UCSD-AML1 (cell line): ENCODE results near the gene FXR2.
"Not testable (repeated sequence)": the region's sequence is repeated elsewhere in the genome, so short reads cannot be mapped to it uniquely, and the experiment has no call there.

Source experiments
- DNase-seq: peaks from one replicate; lab custom pipeline; 2025; ENCODE audit not compliant: unreplicated experiment; lab: John Stamatoyannopoulos, UW

FXR2 gene

GRCh38 chr17:7614425-7615264 lies at the start of gene FXR2:
FXR2 (minus strand) TSS chr17:7614897; CDS start chr17:7614532, 365 bp downstream.
- peak; percentile 99 for DNase-seq

DNA sequence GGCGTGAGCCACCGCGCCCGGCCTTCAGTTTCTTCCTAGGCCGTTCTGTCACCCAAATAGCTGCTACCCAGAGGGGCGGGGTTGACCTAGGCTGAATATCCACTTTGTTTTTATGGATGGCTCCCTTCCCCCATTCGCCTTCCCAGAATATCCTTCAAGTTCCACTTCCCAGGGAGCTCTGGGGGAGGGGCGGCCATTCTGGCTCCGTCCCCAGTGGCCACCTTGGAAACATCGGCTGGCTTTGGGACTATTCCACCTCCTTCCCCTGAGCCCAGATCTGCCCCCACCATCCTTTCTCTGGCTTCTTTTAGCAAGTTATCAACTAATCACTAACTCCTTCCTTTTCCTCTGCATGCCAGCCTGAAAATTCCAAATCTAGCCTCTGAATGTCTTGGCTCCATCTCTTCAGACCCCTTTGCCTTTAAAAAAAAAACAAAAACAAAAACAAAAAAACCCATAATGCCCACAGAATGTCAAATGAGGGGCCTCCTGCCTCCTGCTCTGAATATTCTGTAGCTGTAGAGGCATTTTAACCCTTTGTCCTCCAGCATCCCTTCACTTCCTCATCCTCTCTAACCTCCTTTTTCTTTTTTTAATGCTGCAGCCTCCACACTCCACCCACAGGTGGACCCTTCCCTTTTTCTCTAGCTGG lies 42.4 kb upstream of the FXR2 start:
- no peak for DNase-seq

GRCh38 chr17:7655541-7655840 lies 40.8 kb upstream of the FXR2 start:
- DNase-seq, result no peak

DNA sequence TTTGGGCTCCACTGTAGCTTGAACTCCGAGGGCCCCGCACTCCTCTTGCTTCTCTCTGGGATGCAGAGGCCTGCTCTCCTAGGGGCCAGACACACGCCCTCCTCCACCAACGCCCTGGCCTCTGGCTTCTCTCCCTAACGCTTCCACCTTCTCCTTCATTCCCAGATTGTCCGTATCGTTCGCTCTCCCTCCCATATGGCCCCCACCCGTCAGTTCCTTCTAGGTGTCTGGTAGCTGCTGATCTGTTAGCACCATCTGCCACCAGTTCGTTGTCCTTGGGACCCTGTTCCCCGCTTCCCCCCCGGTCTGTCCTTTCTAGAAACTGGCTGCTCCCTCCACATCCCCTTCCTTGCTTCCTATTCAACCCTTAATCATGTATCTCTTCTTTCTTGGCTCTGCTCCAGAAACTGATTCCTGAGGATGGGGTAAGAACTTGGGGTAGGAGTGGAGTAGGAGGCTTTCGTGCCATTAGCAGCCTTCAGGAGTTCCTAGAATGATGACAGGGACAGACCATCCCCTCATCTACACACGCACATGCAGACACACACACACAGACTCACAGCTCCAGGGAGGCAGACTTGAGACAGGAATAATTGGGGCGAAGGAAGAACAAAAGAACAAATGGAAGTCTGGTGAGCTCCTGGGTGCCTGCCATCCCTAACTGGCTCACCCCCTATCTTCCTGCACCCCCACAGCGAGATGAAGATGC lies 40.3 kb upstream of the FXR2 start:
- DNase-seq, result no peak

GRCh38 chr17:7652388-7653356 lies 38.0 kb upstream of the FXR2 start:
- DNase-seq, result no peak

DNA sequence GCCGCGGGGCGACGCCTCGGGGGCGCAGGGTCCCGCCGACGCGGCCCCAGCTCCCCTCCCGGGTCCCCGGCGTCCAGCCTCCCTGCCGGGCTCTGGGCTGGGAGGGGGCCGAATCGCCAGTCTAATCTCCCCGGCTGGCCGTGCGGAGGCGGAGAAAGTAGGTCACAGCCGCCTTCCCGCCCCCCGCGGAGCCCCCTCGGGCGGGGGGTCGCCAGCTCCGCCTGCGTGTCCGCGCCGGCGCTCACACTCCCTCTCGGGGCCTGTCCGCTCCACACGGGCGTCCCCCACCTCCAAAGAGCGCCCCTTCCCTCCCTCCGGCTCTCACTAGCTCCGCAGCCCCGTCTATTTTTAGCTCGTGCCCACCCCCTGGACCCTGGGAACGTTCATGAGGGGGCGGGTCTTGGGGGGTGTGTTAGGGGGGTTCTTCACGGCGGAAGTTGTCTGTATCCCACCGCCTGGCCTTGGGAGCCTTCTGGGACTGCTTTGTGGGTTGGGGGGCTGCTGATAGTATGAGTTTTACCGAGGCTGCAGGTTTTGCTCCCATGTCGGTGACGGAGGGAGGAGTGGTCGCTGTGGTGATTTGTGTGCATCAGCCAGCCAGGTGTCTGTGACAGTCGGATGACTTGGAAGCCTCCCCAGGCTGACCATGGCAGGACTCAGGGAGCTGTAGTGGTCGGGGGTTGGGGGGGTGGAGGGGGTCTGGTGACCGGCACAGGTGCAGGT lies 37.1 kb upstream of the FXR2 start:
- DNase-seq, result no peak

DNA sequence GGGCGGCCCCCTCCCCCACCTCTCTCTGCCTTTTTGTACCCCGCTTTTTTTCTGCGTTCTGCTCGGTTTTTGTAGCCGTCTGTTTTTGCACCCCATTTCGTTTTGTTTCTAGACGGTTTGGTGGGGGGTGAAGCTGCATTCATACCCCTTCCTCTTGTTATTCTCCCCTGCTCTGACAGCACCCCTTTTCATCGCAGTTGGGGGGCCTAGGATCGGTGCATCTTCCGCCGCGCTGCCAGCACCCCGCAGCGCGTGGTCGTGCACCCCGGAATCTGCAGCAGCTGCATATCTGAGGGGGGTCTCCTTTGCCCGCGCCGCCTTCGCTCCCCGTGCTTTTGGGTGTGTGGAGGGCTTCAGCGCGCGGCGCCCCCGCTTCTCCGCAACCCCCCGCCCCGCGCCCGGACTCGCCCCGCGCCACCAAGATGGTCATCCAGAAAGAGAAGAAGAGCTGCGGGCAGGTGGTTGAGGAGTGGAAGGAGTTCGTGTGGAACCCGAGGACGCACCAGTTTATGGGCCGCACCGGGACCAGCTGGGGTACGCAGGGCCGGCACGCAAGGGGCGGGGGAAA lies 36.5 kb upstream of the FXR2 start:
- no peak for DNase-seq

- DNase-seq, result no peak
These were observed 35.9 kb upstream of the FXR2 start, which contains the start of gene ATP1B2 for GRCh38 chr17:7650509-7651096. ATP1B2 (plus strand) TSS chr17:7650926; CDS start chr17:7651519, 593 bp downstream.

DNA sequence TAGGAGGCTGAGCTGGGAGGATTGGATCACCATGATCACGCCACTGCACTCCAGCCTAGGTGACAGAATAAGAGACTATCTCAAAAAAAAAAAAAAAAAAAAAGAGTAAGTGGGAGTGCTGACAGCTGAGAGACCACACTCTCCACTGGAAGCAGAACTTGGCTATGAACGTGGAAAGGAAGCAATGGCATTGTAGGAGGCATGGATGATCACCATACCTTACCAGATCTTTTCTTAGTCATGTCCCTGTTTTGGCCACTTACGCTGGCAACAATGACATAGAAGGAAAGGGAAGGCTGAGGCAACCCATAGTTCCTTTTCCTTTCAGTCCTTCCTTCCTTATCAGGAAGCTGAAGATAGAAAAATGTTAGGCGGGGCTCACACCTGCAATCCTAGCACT lies 32.3 kb upstream of the FXR2 start:
- no peak for DNase-seq

DNA sequence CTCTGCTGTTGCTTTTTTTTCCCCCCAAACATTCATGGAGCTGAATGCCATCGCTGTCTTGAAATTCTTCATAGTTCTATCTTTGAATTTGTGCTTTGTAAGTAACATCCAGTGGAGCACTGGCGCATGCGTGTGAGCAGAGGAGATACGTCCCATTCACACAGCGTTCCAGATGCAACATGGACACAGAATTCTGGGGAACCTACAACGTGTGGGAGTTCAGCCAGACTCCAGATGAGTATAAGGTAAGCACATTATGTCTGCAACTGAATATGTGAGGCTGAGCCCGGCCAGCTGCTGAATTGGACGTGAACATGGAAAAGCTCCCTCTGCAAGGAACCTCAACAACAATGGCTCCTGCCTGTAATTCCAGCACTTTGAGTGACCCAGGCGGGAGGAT lies 31.8 kb upstream of the FXR2 start:
- DNase-seq, result no peak

DNA sequence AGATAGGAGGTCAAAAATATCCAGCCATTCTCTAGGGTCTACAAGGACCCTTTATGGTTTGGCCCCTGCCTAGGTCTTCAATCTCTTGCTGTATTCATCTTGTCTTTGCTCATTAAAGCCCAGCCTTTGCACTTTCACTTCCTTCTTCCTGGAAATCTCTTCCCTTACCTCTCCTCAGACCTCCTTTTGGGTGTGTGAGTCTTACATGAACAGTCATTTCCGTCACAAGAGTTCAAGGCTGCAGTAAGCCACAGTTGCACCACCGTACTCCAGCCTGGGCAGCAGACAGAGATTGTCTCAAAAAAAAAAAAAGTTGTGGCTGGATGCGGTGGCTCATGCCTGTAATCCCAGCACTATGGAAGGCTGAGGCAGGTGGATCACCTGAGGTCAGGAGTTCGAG lies 30.1 kb upstream of the FXR2 start:
- DNase-seq, result no peak

DNA sequence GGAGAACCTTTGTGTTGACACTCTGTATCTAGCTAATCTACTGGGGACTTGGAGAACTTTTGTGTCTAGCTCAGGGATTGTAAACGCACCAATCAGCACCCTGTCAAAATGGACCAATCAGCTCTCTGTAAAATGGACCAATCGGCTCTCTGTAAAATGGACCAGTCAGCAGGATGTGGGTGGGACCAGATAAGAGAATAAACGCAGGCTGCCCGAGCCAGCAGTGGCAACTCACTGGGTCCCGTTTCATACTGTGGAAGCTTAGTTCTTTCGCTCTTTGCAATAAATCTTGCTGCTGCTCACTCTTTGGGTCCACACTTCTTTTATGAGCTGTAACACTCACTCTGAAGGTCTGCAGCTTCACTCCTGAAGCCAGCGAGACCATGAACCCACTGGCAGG lies 26.9 kb upstream of the FXR2 start:
- not testable (repeated sequence) for DNase-seq

DNA sequence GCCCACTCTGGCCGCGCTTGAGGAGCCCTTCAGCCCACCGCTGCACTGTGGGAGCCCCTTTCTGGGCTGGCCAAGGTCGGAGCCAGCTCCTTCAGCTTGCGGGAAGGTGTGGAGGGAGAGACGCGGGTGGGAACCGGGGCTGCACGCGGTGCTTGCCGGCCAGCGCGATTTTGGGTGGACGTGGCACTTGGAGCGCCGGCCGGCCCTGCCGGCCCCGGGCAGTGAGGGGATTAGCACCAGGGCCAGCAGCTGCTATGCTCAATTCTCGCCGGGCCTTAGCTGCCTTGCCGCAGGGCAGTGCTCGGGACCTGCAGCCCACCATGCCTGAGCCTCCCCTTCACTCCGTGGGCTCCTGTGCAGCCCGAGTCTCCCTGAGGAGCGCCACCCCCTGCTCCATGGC lies 26.1 kb upstream of the FXR2 start:
- DNase-seq, result no peak

DNA sequence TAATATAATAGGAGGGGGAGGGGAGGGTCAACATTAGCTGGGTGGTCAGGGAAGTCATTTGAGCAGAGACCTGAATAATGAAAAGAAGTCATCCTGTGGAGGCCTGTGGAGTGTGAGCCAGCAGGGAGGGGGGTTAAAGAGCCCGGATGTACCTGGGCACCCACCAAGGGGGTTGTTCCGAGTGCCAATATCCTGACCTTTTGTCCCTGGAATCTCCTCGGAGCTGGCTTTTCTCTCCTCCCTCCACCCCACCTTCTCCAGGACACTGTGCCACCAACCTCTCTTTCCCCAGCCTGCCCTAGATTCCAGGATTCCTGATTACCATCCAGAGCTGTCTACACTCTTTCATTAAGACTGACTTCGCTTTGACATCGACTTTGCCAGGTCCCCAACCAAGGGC lies 21.5 kb upstream of the FXR2 start:
- no peak for DNase-seq

GRCh38 chr17:7634384-7634783 lies 19.7 kb upstream of the FXR2 start:
- peak; percentile 70 for DNase-seq

- no peak for DNase-seq
These were observed 18.4 kb upstream of the FXR2 start for GRCh38 chr17:7633093-7633492.

- peak; percentile 43 for DNase-seq
These were observed 17.8 kb upstream of the FXR2 start for GRCh38 chr17:7632492-7632894.

DNA sequence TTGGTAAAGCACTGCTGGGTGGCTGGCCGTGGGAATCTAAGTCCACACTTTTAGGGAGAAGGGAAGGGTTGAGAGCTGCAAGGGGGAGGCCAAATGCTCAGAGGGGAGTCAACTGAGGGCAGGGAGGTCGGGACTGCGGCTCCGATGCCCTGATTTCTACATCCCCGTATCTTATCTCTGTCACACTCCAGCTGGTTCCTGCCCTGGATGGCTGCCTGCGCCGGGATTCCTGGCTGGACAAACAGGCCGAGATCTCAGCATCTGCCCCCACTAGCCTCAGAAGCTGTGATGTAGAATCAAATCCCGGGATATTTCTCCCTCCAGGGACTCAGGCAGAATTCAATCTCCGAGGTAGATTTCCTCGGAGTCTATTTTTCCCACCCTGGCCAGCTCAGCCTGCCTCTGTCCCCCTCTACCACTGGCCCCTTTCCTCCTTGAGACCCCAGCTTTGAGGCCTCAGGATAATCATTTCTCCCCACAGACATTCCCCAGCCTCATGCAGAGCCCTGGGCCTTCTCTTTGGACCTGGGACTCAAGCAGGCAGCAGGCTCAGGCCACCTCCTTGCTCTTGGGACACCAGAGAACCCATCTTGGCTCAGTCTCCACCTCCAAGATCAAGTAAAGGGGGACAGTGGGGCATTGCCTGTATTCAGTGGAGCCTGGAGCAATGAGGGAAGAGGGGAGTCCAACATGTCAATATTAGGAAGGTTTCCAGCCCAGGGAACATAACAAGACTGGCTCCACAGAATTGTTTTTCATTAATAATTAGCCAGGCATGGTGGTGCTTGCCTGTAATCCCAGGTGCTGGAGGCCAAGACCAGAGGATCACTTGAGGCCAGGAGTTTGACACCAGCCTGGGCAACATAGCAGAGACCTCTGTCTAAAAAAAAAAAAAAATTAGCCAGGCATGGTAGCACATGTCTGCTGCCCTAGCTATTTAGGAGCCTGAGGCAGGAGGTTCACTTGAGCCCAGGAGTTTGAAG lies 17.0 kb upstream of the FXR2 start:
- DNase-seq, result no peak
